NCI-H2227 treated with DMSO at 0.1 percent for 48 hours (cell line): ENCODE measurements around the gene CD8B2.
"Not testable (repeated sequence)": the region's sequence is repeated elsewhere in the genome, so short reads cannot be mapped to it uniquely, and the experiment has no call there.

Source experiments
- DNase-seq: peaks from one replicate; lab custom pipeline; 2025; lab: John Stamatoyannopoulos, UW

CD8B2 gene

GRCh38 chr2:106511934-106512333 lies 24.8 kb downstream of the CD8B2 start:
- not testable (repeated sequence) for DNase-seq

- DNase-seq, result not testable (repeated sequence)
Measured at GRCh38 chr2:106513391-106513790, 26.2 kb downstream of the CD8B2 start.

- DNase-seq, result not testable (repeated sequence)
Measured at GRCh38 chr2:106514827-106515226, 27.7 kb downstream of the CD8B2 start.

GRCh38 chr2:106516436-106516835 lies 29.3 kb downstream of the CD8B2 start:
- DNase-seq, result no peak

- DNase-seq, result no peak
Measured at GRCh38 chr2:106516864-106517263, 29.7 kb downstream of the CD8B2 start.

GRCh38 chr2:106517329-106517728 lies 30.2 kb downstream of the CD8B2 start:
- no peak for DNase-seq

- no peak for DNase-seq
Measured at GRCh38 chr2:106519767-106520166, 32.6 kb downstream of the CD8B2 start.

GRCh38 chr2:106521016-106521415 lies 33.9 kb downstream of the CD8B2 start:
- DNase-seq, result no peak

- no peak for DNase-seq
Measured at GRCh38 chr2:106523976-106524665, 37.0 kb downstream of the CD8B2 start.

- no peak for DNase-seq
Measured at GRCh38 chr2:106530866-106531265, 43.7 kb downstream of the CD8B2 start.

GRCh38 chr2:106531676-106532214 lies 44.6 kb downstream of the CD8B2 start:
- no peak for DNase-seq

- no peak for DNase-seq
Measured at GRCh38 chr2:106532236-106532635, 45.1 kb downstream of the CD8B2 start.

- no peak for DNase-seq
Measured at GRCh38 chr2:106534471-106534870, 47.3 kb downstream of the CD8B2 start.

GRCh38 chr2:106536490-106536889 lies 49.3 kb downstream of the CD8B2 start:
- no peak for DNase-seq

GRCh38 chr2:106537047-106537446 lies 49.9 kb downstream of the CD8B2 start:
- DNase-seq, result no peak

GRCh38 chr2:106537791-106538191 lies 50.6 kb downstream of the CD8B2 start:
- no peak for DNase-seq

- DNase-seq, result no peak
Measured at GRCh38 chr2:106540886-106541285, 53.7 kb downstream of the CD8B2 start.

GRCh38 chr2:106541333-106541732 lies 54.2 kb downstream of the CD8B2 start:
- DNase-seq, result no peak

GRCh38 chr2:106542746-106543359 lies 55.7 kb downstream of the CD8B2 start:
- DNase-seq, result peak; percentile 40

- no peak for DNase-seq
Measured at GRCh38 chr2:106545007-106545406, 57.8 kb downstream of the CD8B2 start.

- DNase-seq, result no peak
Measured at GRCh38 chr2:106546391-106546990, 59.3 kb downstream of the CD8B2 start.

- DNase-seq, result no peak
Measured at GRCh38 chr2:106547164-106547903, 60.2 kb downstream of the CD8B2 start.
